Measurements from ENCODE around the gene SLFN12L. TPM values are rescaled to one million over a fixed set of nuclear protein-coding genes. Genes with fewer than 3 reads are reported as not detected.

SLFN12L gene
- total and polyA plus RNA-seq, 10 of the 15 experiments (the other 5 are each of a cell fraction or from before 2014, with no cell fraction given) = 1.0 to 21.3 (median 9.4) TPM

DNA sequence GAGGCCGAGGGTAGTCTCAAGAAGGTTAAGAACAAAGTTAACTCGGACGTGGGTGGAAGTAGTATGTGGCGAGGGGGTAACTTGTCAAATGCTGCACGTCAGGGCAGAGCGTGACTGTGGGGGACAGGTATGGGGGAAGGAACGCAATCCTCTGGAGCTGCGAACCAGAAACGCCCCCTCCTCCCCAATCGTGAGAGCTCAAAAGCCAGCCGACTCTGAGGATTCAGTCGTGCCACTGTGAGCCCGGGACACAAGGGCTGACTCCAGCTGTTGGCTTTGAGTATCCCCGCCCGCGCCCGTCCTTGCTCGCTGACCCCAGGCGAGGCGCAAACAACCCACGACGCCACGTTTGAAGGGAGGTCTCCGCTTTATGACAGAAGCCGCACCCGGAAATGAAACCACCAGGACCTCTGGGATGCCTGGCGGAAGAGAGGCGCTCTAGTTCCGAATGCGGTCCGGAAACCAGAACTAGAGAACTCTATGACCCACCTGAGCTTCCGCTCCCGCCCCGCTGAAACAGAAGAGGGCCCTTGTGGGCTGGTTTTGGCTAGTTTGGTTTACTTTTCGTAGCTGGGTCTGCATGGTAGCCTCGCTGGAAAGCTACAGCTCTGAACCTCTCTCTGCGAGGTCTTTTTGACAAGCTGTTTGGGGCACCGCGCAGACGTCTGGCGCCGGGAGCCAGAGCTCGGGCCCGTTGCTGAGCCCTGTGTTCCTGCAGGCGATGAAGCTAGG, 40.9 kb upstream of the SLFN12L start, which contains the start of gene PEX12 (continued):
- TF ChIP-seq ZZZ3 (IDR thresholded peaks at IDR 0.05; ENCODE audit: control insufficient read depth, insufficient read length, low read depth) (no peak), TARDBP (IDR thresholded peaks at IDR 0.05; ENCODE audit: borderline replicate concordance) (no peak; the same call in 1 of the 2 replicates), CEBPB (IDR thresholded peaks at IDR 0.05; ENCODE audit: borderline replicate concordance in 1 of 2, low read depth in 2 of 2, low read length in 2 of 2) (no peak), NRF1 (conservative IDR thresholded peaks at IDR 0.05; ENCODE audit: low read depth, low read length) (no peak), MEF2B (IDR thresholded peaks at IDR 0.05; ENCODE audit: partially characterized antibody, poor library complexity, severe bottlenecking) (peak; percentile 61), WRNIP1 (IDR thresholded peaks at IDR 0.05; ENCODE audit: borderline replicate concordance, low read depth, low read length) (no peak), CBX5 (IDR thresholded peaks at IDR 0.05; ENCODE audit: low read depth) (no peak), STAT1 (conservative IDR thresholded peaks at IDR 0.05) (0 out of 2 replicates have a peak, but pooled peaks have one; percentile 27), CREB1 (IDR thresholded peaks at IDR 0.05; ENCODE audit: low read depth) (peak; percentile 96), FOS (IDR thresholded peaks at IDR 0.05; ENCODE audit: borderline replicate concordance, extremely low read depth, insufficient read length) (no peak), PAX8 (IDR thresholded peaks at IDR 0.05) (no peak), TCF12 (IDR thresholded peaks at IDR 0.05; ENCODE audit: low read depth, low read length) (no peak), MYB (IDR thresholded peaks at IDR 0.05; ENCODE audit: borderline replicate concordance, low read depth, low read length) (no peak; the same call in 1 of the 2 replicates), RFX5 (IDR thresholded peaks at IDR 0.05; ENCODE audit: low read depth, low read length) (no peak), MXI1 (IDR thresholded peaks at IDR 0.05; ENCODE audit: low read depth, low read length) (peak; percentile 75; the same call in 1 of the 2 replicates)
- TF ChIP-seq, protein P1, sequence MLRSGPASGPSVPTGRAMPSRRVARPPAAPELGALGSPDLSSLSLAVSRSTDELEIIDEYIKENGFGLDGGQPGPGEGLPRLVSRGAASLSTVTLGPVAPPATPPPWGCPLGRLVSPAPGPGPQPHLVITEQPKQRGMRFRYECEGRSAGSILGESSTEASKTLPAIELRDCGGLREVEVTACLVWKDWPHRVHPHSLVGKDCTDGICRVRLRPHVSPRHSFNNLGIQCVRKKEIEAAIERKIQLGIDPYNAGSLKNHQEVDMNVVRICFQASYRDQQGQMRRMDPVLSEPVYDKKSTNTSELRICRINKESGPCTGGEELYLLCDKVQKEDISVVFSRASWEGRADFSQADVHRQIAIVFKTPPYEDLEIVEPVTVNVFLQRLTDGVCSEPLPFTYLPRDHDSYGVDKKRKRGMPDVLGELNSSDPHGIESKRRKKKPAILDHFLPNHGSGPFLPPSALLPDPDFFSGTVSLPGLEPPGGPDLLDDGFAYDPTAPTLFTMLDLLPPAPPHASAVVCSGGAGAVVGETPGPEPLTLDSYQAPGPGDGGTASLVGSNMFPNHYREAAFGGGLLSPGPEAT (IDR thresholded peaks at IDR 0.05; ENCODE audit: low read depth) = peak; percentile 73
- TF ChIP-seq, protein P2, sequence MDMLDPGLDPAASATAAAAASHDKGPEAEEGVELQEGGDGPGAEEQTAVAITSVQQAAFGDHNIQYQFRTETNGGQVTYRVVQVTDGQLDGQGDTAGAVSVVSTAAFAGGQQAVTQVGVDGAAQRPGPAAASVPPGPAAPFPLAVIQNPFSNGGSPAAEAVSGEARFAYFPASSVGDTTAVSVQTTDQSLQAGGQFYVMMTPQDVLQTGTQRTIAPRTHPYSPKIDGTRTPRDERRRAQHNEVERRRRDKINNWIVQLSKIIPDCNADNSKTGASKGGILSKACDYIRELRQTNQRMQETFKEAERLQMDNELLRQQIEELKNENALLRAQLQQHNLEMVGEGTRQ (IDR thresholded peaks at IDR 0.05; ENCODE audit: borderline replicate concordance, low read depth, low read length) = no peak
- TF ChIP-seq, protein P3, sequence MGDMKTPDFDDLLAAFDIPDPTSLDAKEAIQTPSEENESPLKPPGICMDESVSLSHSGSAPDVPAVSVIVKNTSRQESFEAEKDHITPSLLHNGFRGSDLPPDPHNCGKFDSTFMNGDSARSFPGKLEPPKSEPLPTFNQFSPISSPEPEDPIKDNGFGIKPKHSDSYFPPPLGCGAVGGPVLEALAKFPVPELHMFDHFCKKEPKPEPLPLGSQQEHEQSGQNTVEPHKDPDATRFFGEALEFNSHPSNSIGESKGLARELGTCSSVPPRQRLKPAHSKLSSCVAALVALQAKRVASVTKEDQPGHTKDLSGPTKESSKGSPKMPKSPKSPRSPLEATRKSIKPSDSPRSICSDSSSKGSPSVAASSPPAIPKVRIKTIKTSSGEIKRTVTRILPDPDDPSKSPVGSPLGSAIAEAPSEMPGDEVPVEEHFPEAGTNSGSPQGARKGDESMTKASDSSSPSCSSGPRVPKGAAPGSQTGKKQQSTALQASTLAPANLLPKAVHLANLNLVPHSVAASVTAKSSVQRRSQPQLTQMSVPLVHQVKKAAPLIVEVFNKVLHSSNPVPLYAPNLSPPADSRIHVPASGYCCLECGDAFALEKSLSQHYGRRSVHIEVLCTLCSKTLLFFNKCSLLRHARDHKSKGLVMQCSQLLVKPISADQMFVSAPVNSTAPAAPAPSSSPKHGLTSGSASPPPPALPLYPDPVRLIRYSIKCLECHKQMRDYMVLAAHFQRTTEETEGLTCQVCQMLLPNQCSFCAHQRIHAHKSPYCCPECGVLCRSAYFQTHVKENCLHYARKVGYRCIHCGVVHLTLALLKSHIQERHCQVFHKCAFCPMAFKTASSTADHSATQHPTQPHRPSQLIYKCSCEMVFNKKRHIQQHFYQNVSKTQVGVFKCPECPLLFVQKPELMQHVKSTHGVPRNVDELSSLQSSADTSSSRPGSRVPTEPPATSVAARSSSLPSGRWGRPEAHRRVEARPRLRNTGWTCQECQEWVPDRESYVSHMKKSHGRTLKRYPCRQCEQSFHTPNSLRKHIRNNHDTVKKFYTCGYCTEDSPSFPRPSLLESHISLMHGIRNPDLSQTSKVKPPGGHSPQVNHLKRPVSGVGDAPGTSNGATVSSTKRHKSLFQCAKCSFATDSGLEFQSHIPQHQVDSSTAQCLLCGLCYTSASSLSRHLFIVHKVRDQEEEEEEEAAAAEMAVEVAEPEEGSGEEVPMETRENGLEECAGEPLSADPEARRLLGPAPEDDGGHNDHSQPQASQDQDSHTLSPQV (IDR thresholded peaks at IDR 0.05) = no peak
- TF ChIP-seq, protein P4, sequence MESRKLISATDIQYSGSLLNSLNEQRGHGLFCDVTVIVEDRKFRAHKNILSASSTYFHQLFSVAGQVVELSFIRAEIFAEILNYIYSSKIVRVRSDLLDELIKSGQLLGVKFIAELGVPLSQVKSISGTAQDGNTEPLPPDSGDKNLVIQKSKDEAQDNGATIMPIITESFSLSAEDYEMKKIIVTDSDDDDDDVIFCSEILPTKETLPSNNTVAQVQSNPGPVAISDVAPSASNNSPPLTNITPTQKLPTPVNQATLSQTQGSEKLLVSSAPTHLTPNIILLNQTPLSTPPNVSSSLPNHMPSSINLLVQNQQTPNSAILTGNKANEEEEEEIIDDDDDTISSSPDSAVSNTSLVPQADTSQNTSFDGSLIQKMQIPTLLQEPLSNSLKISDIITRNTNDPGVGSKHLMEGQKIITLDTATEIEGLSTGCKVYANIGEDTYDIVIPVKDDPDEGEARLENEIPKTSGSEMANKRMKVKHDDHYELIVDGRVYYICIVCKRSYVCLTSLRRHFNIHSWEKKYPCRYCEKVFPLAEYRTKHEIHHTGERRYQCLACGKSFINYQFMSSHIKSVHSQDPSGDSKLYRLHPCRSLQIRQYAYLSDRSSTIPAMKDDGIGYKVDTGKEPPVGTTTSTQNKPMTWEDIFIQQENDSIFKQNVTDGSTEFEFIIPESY (IDR thresholded peaks at IDR 0.05) = no peak

Measured in GM12878 (cell line).